ENCODE data around the gene SUN2. TPM values are rescaled to one million over a fixed set of nuclear protein-coding genes. Genes with fewer than 3 reads are reported as not detected.
A peak's percentile ranks its signal among the peaks of the same experiment; 100 is the strongest.

The SUN2 gene
- total RNA-seq, 3 donors from 2014 or later (not counting 1 experiment from before 2014, with no cell fraction given), result 882 to 1,056 (median 886) TPM

- no peak for ATAC-seq
- Histone ChIP-seq H3K4me1 (ENCODE audit: control insufficient read depth, insufficient read depth, low read length) (peaks cover 79% of the 10 kb centered on the region), H3K27ac (ENCODE audit: low read length) (peak overlapping the region; percentile 86), H3K27me3 (ENCODE audit: control insufficient read depth, insufficient read depth, low read length) (no peaks in the 10 kb centered on the region), H3K4me3 (ENCODE audit: low read length) (peak overlapping the region; percentile 93), H3K9me3 (ENCODE audit: control insufficient read depth, insufficient read depth, low read length) (no peaks in the 10 kb centered on the region), H3K36me3 (ENCODE audit: control insufficient read depth, insufficient read depth, low read length) (peaks cover 38% of the 10 kb centered on the region)
- intact Hi-C loops (cut with micrococcal nuclease), result loop anchor here (5.0 to 10.0 kb wide), 2 partner anchors 38 to 250 kb away; partner anchors contain the start of genes DDX17 and DNAL4
- Mint-ChIP-seq H3K27me3 (ENCODE audit: low read depth in 2 of 2) (no peaks in the 10 kb centered on the region), H3K36me3 (peaks cover 7% of the 10 kb centered on the region), H3K27ac (peak overlapping the region; percentile 88 to 98), H3K9me3 (no peaks in the 10 kb centered on the region), H3K4me1 (peaks cover 65 to 82% of the 10 kb centered on the region in 2 donors), H3K4me3 (peak overlapping the region; percentile 99)
- no peak for TF ChIP-seq CTCF (IDR thresholded peaks at IDR 0.05)
- WGBS (ENCODE audit: insufficient coverage), result 0% methylated on average over 12 of the region's 12 CpGs
- DNase-seq, result peak in 1 of 2 donors; percentile 62
Measured at GRCh38 chr22:38754751-38755154, 1.0 kb downstream of the SUN2 start.

GRCh38 chr22:38753948-38754750, 1.6 kb downstream of the SUN2 start:
- ATAC-seq (no peak), DNase-seq (peak in 1 of 2 donors; percentile 65)
- TF ChIP-seq CTCF (IDR thresholded peaks at IDR 0.05), result no peak
- Histone ChIP-seq H3K27me3 (ENCODE audit: control insufficient read depth, insufficient read depth, low read length) (no peaks in the 10 kb centered on the region), H3K4me1 (ENCODE audit: control insufficient read depth, insufficient read depth, low read length) (peaks cover 82% of the 10 kb centered on the region), H3K27ac (ENCODE audit: low read length) (peak overlapping the region; percentile 86), H3K4me3 (ENCODE audit: low read length) (peak overlapping the region; percentile 93), H3K9me3 (ENCODE audit: control insufficient read depth, insufficient read depth, low read length) (no peaks in the 10 kb centered on the region), H3K36me3 (ENCODE audit: control insufficient read depth, insufficient read depth, low read length) (peaks cover 44% of the 10 kb centered on the region)
- 7% methylated on average over 11 of the region's 12 CpGs for WGBS (ENCODE audit: insufficient coverage)
- Mint-ChIP-seq H3K36me3 (peaks cover 7% of the 10 kb centered on the region), H3K4me1 (peaks cover 65 to 86% of the 10 kb centered on the region in 2 donors), H3K9me3 (no peaks in the 10 kb centered on the region), H3K4me3 (peak overlapping the region; percentile 99), H3K27ac (peak overlapping the region; percentile 88 to 98), H3K27me3 (ENCODE audit: low read depth in 2 of 2) (no peaks in the 10 kb centered on the region)
- intact Hi-C loops (cut with micrococcal nuclease), result loop anchor here (10.0 kb wide), 1 partner anchor 249 kb away; the partner anchor contains the start of gene DDX17

GRCh38 chr22:38751422-38752346, 4.1 kb downstream of the SUN2 start:
- Mint-ChIP-seq H3K4me1 (peaks cover 47 to 69% of the 10 kb centered on the region in 2 donors), H3K36me3 (peaks cover 7% of the 10 kb centered on the region), H3K27me3 (ENCODE audit: low read depth in 2 of 2) (no peaks in the 10 kb centered on the region), H3K4me3 (peak overlapping the region; percentile 99), H3K9me3 (no peaks in the 10 kb centered on the region), H3K27ac (peak overlapping the region; percentile 88 to 98)
- H3K27ac ChIP-seq (ENCODE audit: low read length), result peak overlapping the region; percentile 86
- H3K36me3 ChIP-seq (ENCODE audit: control insufficient read depth, insufficient read depth, low read length), result peaks cover 64% of the 10 kb centered on the region
- peaks cover 64% of the 10 kb centered on the region for H3K4me1 ChIP-seq (ENCODE audit: control insufficient read depth, insufficient read depth, low read length)
- no peaks in the 10 kb centered on the region for H3K9me3 ChIP-seq (ENCODE audit: control insufficient read depth, insufficient read depth, low read length)
- 0% methylated on average over 24 of the region's 24 CpGs for WGBS (ENCODE audit: insufficient coverage)
- intact Hi-C loops (cut with micrococcal nuclease), result loop anchor here (10.0 kb wide), 1 partner anchor 247 kb away; the partner anchor contains the start of gene DDX17
- peak overlapping the region; percentile 39 for H3K4me3 ChIP-seq (ENCODE audit: low read length)
- no peak for TF ChIP-seq CTCF (IDR thresholded peaks at IDR 0.05)
- no peaks in the 10 kb centered on the region for H3K27me3 ChIP-seq (ENCODE audit: control insufficient read depth, insufficient read depth, low read length)
- DNase-seq (peak; percentile 71 to 89), ATAC-seq (peak; percentile 36 to 62 (median 53))

Measured in natural killer cell (primary cell).